ENCODE data around the gene KIF5A. TPM values are rescaled to one million over a fixed set of nuclear protein-coding genes. Genes with fewer than 3 reads are reported as not detected.

The KIF5A gene
- total and polyA plus RNA-seq, 2 of the 4 experiments (the other 2 are of a cell fraction) = 0.15 to 0.18 TPM

DNA sequence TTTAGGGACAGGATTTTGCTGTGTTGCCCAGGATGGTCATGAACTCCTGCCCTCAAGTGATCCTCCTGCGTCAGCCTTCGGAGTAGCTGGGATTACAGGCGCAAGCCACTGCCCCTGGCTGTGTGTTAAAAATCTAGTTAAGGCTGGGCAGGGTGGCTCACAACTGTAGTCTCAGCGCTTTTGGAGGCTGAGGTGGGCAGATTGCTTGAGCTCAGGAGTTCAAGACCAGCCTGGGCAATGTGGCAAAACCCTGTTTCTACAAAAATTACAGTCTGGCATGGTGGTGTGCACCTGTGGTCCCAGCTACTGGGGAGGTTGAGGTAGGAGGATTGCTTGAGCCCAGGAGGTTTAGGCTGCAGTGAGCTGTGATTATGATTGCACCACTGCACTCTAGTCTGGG, 38.7 kb upstream of the KIF5A start:
- no peak overlapping the region for H4K8ac ChIP-seq (ENCODE audit: low read depth in 2 of 2, low read length in 2 of 2)

More for the DNA sequence above, 38.7 kb upstream of the KIF5A start:
- in situ Hi-C loops (cut with MboI; ENCODE audit: low sequenced_read_pairs) = no loop called here
- no peak overlapping the region for H2AFZ ChIP-seq (replicated peaks; ENCODE audit: low read length, poor library complexity)
- CTCF ChIA-PET = no interaction called here
- H2AK9ac ChIP-seq (replicated peaks; ENCODE audit: low read depth, low read length, poor library complexity) = no peak overlapping the region
- H2BK120ac ChIP-seq (ENCODE audit: low read depth, low read length) = no peak overlapping the region
- no TSS peak for BruUV-seq (replicated peaks)
- DNase-seq (no peak), ATAC-seq (ENCODE audit: low read depth) (no peak)
- H3K56ac ChIP-seq (ENCODE audit: extremely low read depth, insufficient read depth, low read length) = no peak overlapping the region
- no peak overlapping the region for H4K91ac ChIP-seq (ENCODE audit: insufficient read depth, low read depth, low read length)
- H3K4me1 ChIP-seq (ENCODE audit: control insufficient read depth, insufficient read depth, low read length) = no peaks in the 10 kb centered on the region
- WGBS, 2 experiments (ENCODE audit: extremely low coverage in 2 of 2, insufficient read length in 1 of 2) = no CpG with 5 or more reads among the region's 4 CpGs
- POLR2A ChIA-PET (ENCODE audit: unreplicated experiment) = no interaction called here
- H2BK15ac ChIP-seq (ENCODE audit: low read depth, low read length) = no peak overlapping the region
- no peak overlapping the region for H3K27ac ChIP-seq (ENCODE audit: insufficient read depth, low read length)
- no peaks in the 10 kb centered on the region for H3K9me3 ChIP-seq (ENCODE audit: control insufficient read depth, insufficient read depth, low read length)
- H4K20me1 ChIP-seq (ENCODE audit: insufficient read depth, low read length) = peaks cover 58% of the 10 kb centered on the region
- dilution Hi-C loops (cut with HindIII; ENCODE audit: low sequenced_read_pairs, unreplicated experiment) = no loop called here
- no peak overlapping the region for H3K4ac ChIP-seq (ENCODE audit: low read depth, low read length)
- peaks cover 3% of the 10 kb centered on the region; the same call in 1 of the 2 replicates for H3K9me1 ChIP-seq (ENCODE audit: insufficient read depth, low read length)
- H3K36me3 ChIP-seq (ENCODE audit: control insufficient read depth, insufficient read depth, low read length) = peaks cover 65% of the 10 kb centered on the region
- H2AK5ac ChIP-seq (ENCODE audit: low read depth, low read length) = no peak overlapping the region
- no peak overlapping the region for H3K4me3 ChIP-seq (ENCODE audit: insufficient read depth, low read depth, low read length)
- H3K9ac ChIP-seq (ENCODE audit: low read depth, low read length) = no peak overlapping the region
- H4K5ac ChIP-seq (ENCODE audit: low read depth, low read length) = no peak overlapping the region
- no peaks in the 10 kb centered on the region for H3K27me3 ChIP-seq (ENCODE audit: control insufficient read depth, insufficient read depth, low read length)
- TF ChIP-seq CEBPB (IDR thresholded peaks at IDR 0.05; ENCODE audit: low read depth, low read length) (no peak), BHLHE40 (IDR thresholded peaks at IDR 0.05; ENCODE audit: low read depth, low read length) (no peak), CTCF (conservative IDR thresholded peaks at IDR 0.05; ENCODE audit: low read depth, low read length) (no peak), SMC3 (IDR thresholded peaks at IDR 0.05; ENCODE audit: low read depth, low read length) (no peak), RAD21 (IDR thresholded peaks at IDR 0.05; ENCODE audit: low read length) (no peak), RFX5 (IDR thresholded peaks at IDR 0.05; ENCODE audit: low read depth, low read length) (no peak), MAZ (IDR thresholded peaks at IDR 0.05; ENCODE audit: borderline replicate concordance, low read depth, low read length) (no peak), POLR2A (IDR thresholded peaks at IDR 0.05; ENCODE audit: low read depth, low read length) (no peak), NFE2L2 (IDR thresholded peaks at IDR 0.05; ENCODE audit: low read depth, low read length) (no peak)
- TF ChIP-seq, protein P1, sequence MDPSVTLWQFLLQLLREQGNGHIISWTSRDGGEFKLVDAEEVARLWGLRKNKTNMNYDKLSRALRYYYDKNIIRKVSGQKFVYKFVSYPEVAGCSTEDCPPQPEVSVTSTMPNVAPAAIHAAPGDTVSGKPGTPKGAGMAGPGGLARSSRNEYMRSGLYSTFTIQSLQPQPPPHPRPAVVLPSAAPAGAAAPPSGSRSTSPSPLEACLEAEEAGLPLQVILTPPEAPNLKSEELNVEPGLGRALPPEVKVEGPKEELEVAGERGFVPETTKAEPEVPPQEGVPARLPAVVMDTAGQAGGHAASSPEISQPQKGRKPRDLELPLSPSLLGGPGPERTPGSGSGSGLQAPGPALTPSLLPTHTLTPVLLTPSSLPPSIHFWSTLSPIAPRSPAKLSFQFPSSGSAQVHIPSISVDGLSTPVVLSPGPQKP (IDR thresholded peaks at IDR 0.05; ENCODE audit: borderline replicate concordance, low read depth, low read length) = no peak
- TF ChIP-seq, protein P2, sequence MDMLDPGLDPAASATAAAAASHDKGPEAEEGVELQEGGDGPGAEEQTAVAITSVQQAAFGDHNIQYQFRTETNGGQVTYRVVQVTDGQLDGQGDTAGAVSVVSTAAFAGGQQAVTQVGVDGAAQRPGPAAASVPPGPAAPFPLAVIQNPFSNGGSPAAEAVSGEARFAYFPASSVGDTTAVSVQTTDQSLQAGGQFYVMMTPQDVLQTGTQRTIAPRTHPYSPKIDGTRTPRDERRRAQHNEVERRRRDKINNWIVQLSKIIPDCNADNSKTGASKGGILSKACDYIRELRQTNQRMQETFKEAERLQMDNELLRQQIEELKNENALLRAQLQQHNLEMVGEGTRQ (IDR thresholded peaks at IDR 0.05; ENCODE audit: low read depth, low read length) = no peak
- intact Hi-C loops (cut with micrococcal nuclease) = no loop called here
- H3K4me2 ChIP-seq (ENCODE audit: low read depth, low read length) = no peak overlapping the region
- H2BK5ac ChIP-seq (ENCODE audit: low read depth, low read length, poor library complexity, severe bottlenecking) = no peak overlapping the region
- no peak overlapping the region for H3K23ac ChIP-seq (ENCODE audit: low read depth, low read length)
- H3K18ac ChIP-seq (ENCODE audit: low read depth, low read length) = no peak overlapping the region
- no peak overlapping the region for H3K14ac ChIP-seq (replicated peaks; ENCODE audit: low read depth, low read length)
- H3K79me1 ChIP-seq (ENCODE audit: low read depth in 1 of 2, low read length in 2 of 2) = peaks cover 24 to 56% of the 10 kb centered on the region in 2 experiments
- H2BK20ac ChIP-seq (ENCODE audit: low read depth, low read length) = no peak overlapping the region
